IPS-18a (cell line): ENCODE results near the gene NIP7.

Experiments
- H3K27ac ChIP-seq: one replicate; pipeline ENCODE4 v1.5.1; 2013; ENCODE audit warnings: low read length
- H3K27me3 ChIP-seq: one replicate; pipeline ENCODE4 v1.6.1; 2013; ENCODE audit warnings: mild to moderate bottlenecking, low read length; ENCODE audit not compliant: control insufficient read depth, insufficient read depth
- H3K36me3 ChIP-seq: one replicate; pipeline ENCODE4 v1.6.1; 2013; ENCODE audit warnings: low read depth, low read length; ENCODE audit not compliant: control insufficient read depth
- H3K4me1 ChIP-seq: one replicate; pipeline ENCODE4 v1.6.1; 2013; ENCODE audit warnings: low read depth, low read length; ENCODE audit not compliant: control insufficient read depth
- H3K4me3 ChIP-seq: one replicate; pipeline ENCODE4 v1.5.1; 2013; ENCODE audit warnings: low read length
- H3K9ac ChIP-seq: one replicate; pipeline ENCODE4 v1.6.1; 2013; ENCODE audit warnings: mild to moderate bottlenecking, low read length, moderate library complexity
- H3K9me3 ChIP-seq: one replicate; pipeline ENCODE4 v1.6.1; 2013; ENCODE audit warnings: low read depth, low read length; ENCODE audit not compliant: control insufficient read depth

The NIP7 gene

DNA sequence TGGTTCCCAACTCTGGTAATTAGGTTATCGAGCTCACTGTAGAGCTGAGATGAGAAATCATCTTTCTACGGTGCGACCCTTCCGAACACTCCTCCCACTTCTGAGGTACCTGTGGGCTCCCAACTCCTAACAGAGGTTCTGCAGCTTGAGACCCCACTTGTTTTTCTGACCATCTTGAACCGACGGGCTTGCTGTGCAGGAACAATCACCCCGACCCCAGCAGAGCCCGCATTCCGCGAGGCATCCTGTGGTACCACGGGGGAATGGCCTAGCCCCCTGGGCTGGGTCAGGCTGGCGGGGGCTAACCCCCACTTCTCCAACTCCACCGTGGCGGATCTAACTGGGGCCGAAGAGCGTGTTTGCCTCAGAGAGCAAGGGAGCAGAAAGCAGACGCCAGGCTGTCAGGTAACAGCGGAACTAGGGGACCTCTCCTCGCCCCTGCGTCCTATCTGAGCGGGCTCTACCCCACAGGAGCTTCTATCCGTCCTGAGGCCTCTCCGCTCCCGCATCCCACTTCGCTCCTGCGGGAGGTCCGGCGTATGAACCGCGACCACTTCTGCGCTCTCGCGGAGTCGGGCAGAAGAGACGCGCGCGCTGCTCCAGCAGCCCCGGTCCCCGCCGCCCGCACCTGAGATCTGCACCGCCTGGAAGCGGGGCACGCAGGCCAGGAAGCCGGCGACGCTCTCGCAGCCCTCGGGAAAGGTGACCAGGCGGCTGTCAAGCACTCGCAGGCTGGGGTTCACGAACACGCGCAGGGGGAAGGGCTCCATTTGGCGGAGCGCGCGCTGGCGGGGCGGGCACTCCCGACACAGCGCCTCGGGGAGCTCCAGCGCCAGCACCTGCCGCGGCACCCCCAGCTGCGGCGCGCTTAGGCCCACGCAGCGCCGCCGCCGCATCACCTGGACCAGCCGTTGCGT, 9.9 kb upstream of the NIP7 start:
- H3K4me1 ChIP-seq: peaks cover 7% of the 10 kb centered on the region
- peak overlapping the region; percentile 78 for H3K4me3 ChIP-seq
- H3K9me3 ChIP-seq: no peaks in the 10 kb centered on the region
- H3K36me3 ChIP-seq: peaks cover 50% of the 10 kb centered on the region
- no peaks in the 10 kb centered on the region for H3K27me3 ChIP-seq
- peak overlapping the region; percentile 75 for H3K9ac ChIP-seq
- no peak overlapping the region for H3K27ac ChIP-seq

DNA sequence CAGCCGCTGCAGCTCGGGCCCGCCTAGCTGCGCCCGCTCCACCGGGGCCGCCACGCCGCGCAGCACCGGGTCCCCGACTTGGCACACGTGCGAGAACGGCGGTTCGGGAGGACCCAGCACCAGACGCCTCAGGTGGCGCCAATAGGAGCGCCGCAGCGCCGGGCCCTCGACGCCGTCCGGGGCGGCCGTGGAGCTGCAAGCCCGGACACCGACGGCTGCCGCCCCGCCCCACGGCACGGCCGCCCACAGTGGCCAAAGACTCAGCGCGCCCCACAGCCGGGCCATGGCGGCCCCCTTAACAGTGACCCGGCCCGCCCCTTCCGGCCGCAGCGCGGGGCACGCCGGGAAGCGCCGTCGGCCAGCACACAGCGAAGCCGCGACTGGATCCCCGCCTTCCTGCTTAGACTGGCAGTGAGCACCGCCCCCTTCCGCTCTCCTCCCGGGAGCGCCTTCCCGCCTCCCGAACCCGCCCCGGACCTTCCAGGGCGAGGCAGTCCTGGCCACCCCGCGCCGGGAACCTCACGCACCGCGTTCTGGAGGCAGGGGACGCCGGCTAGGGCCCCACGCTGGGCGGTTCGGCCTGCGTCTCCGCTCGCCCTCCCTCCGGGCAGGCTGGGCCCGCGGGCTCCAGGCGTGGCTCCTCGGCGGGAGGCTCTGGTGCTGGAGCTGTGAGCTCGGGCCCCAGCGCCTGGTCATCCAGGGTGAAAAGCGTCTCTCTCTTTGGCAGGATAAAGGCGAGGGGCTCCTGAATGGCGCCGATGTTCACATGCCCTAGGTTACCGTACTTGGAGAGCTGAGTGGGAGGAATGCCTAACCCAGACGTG, 9.1 kb upstream of the NIP7 start, which contains the start of gene PDF:
TSS of gene PDF (minus strand) at position 303 of the 824 bp plus-strand sequence. CDS start at position 285, 18 bp downstream.
- Histone ChIP-seq H3K27me3 (no peaks in the 10 kb centered on the region), H3K9ac (peak within 1 kb of the TSS; percentile 75), H3K36me3 (peaks cover 52% of the 10 kb centered on the region), H3K4me1 (peaks cover 7% of the 10 kb centered on the region), H3K4me3 (peak within 1 kb of the TSS; percentile 78), H3K9me3 (no peaks in the 10 kb centered on the region), H3K27ac (peak within 1 kb of the TSS; percentile 54)

DNA sequence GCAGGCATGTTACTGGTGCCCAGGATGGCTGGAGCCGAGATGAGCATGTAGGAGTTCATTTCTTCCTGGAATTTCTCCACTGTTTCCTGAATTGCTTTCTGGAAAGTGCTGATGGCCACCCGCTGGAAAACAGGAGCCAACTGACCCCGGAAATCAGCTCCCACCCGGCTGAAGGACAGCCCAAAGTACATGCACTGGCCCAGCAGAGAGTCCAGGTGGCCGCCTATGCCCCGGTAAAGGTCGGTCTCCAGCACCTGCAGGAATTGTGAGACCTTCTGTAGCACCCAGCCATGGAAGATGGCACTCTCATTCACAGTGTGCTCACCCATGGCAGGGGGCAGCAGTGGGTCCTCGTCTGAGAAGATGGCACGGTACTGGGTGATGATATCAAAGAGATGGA, 4.9 kb upstream of the NIP7 start:
- no peaks in the 10 kb centered on the region for H3K9me3 ChIP-seq
- H3K27me3 ChIP-seq: no peaks in the 10 kb centered on the region
- H3K36me3 ChIP-seq: peaks cover 44% of the 10 kb centered on the region
- H3K4me1 ChIP-seq: peaks cover 3% of the 10 kb centered on the region
- H3K4me3 ChIP-seq: no peak overlapping the region
- no peak overlapping the region for H3K9ac ChIP-seq
- no peak overlapping the region for H3K27ac ChIP-seq

DNA sequence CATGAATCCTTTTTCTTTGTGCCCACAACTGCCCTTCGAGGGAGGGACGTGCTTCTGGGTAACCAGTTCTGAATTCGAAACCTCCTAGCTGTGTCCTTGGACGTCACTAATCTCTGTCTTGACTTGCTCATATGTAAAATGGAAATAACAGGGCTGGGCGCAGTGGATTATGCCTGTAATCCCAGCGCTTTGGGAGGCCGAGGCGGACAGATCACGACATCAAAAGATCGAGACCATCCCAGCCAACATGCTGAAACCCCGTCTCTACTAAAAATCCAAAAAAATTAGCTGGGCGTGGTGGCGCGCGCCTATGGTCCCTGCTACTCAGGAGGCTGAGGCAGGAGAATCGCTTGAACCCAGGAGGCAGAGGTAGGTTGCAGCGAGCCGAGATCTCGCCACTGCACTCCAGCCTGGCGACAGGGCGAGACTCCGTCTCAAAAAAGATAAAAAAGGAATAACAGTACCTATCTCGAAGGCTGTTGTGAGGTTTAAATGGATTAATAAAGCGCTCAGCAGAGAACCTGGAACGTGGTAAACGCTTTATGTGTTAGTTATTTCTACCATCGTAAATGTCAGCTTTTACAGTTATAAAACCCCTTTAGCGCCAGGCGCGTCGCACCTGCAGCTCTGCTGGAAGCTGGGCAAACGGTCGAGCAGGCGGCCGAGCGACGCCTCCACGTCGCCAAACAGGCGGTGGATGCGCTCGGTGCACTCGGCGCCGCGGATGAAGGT, 849 bp upstream of the NIP7 start:
- Histone ChIP-seq H3K9me3 (no peaks in the 10 kb centered on the region), H3K9ac (peak overlapping the region; percentile 94), H3K36me3 (peaks cover 53% of the 10 kb centered on the region), H3K27ac (peak overlapping the region; percentile 66), H3K4me1 (peaks cover 3% of the 10 kb centered on the region), H3K4me3 (peak overlapping the region; percentile 99), H3K27me3 (no peaks in the 10 kb centered on the region)

DNA sequence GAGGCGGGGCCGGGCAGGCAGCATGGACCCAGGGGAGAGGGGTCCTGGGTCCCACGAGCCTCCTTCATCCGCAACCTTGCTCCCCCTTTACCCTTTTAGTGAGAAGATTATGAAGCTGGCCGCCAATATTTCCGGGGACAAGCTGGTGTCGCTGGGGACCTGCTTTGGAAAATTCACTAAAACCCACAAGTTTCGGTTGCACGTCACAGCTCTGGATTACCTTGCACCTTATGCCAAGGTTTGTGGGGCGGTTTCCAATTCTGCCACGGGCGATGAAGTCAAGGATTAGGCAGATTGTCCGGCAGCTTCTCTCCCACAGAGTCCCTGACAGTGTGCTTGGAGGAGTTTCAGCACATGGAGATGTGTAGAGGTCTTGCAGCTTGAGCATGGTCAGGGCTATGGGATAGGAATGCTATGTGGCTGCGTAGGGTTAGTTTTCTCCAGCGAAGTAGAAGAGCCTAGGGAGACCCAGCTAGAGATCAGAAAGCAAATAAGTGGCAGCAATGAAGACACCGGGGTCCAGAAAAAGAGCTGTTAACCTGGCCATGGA, 598 bp downstream of the NIP7 start:
- Histone ChIP-seq H3K4me1 (peaks cover 3% of the 10 kb centered on the region), H3K9me3 (no peaks in the 10 kb centered on the region), H3K36me3 (peaks cover 46% of the 10 kb centered on the region), H3K27ac (peak overlapping the region; percentile 58), H3K4me3 (peak overlapping the region; percentile 99), H3K9ac (peak overlapping the region; percentile 94), H3K27me3 (no peaks in the 10 kb centered on the region)

DNA sequence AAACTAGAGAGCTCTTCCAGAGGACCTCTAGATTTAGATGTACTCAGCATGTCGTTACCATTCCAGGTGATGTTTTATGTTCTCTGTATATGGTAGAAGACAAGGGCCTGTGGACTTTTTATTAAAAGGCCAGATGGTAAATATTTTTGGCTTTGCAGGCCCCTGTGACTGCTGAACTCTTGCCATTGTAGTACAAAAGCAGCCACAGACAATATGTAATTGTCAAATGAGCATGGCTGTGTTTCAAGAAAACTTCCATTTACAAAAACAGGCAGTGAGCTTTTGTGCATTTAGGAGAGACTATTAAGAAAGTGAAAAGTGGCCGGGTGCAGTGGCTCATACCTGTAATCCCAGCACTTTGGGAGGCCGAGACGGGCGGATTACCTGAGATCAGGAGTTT, 4.6 kb downstream of the NIP7 start:
- Histone ChIP-seq H3K9ac (no peak overlapping the region), H3K27ac (no peak overlapping the region), H3K4me1 (no peaks in the 10 kb centered on the region), H3K4me3 (no peak overlapping the region), H3K9me3 (no peaks in the 10 kb centered on the region), H3K36me3 (peaks cover 36% of the 10 kb centered on the region), H3K27me3 (no peaks in the 10 kb centered on the region)

DNA sequence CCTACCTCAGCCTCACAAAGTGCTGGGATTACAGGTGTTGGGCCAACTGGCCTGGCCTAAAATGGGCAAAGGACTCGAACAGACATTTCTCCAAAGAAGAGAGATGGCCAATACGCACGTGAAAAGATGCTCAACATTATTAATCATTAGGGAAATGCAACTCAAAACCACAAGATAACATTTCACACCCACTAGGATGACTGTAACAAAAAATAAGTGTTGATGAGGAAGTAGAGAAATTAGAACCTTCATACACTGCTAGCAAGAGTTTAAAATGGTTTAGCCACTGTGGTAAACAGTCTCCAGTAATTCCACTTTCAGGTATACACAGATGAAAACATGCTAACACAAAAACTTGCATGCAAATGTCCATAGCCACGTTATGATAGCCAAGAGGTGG, 6.4 kb downstream of the NIP7 start:
- no peak overlapping the region for H3K4me3 ChIP-seq
- H3K9me3 ChIP-seq: no peaks in the 10 kb centered on the region
- no peaks in the 10 kb centered on the region for H3K27me3 ChIP-seq
- H3K27ac ChIP-seq: no peak overlapping the region
- H3K36me3 ChIP-seq: peaks cover 35% of the 10 kb centered on the region
- no peaks in the 10 kb centered on the region for H3K4me1 ChIP-seq
- no peak overlapping the region for H3K9ac ChIP-seq

DNA sequence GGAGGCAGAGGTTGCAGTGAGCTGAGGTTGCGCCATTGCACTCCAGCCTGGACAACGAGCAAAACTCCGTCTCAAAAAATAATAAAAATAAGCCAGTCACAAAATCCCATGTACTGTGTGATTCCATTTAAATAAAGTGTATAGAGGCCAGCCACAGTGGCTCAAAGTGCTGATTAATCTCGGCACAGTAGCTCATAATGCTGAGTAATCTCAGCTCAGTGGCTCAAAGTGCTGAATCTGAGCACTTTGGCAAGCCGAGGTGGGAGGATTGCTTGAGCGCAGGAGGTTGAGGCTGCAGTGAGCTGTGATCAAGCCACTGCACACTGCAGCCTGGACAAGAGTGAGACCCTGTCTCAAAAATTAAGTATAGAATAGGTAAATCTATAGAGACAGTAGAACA, 7.1 kb downstream of the NIP7 start:
- Histone ChIP-seq H3K4me3 (no peak overlapping the region), H3K9ac (no peak overlapping the region), H3K4me1 (no peaks in the 10 kb centered on the region), H3K9me3 (no peaks in the 10 kb centered on the region), H3K27me3 (no peaks in the 10 kb centered on the region), H3K27ac (no peak overlapping the region), H3K36me3 (peaks cover 27% of the 10 kb centered on the region)

DNA sequence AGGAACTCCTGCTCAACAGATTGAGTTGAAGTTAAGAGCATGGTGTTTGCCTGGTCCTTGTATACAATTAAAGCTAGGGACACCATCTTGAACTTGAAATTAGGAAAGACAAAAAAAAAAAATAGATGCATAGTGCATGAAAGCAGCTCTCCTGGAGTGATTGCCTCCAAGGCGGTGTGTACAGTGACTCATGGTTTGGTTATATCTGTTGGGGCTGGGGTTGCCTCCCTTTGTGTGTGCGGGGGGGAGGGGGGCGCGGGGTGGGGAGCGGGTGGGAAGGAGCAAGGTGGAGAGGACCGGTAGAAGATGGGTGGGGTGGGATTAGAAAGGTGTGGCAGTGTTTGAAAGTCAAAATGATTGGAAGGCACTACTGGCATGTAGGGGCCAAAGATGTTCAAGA, 8.7 kb downstream of the NIP7 start:
- Histone ChIP-seq H3K27ac (no peak overlapping the region), H3K36me3 (peaks cover 16% of the 10 kb centered on the region), H3K4me3 (no peak overlapping the region), H3K4me1 (no peaks in the 10 kb centered on the region), H3K9me3 (no peaks in the 10 kb centered on the region), H3K27me3 (no peaks in the 10 kb centered on the region), H3K9ac (no peak overlapping the region)

DNA sequence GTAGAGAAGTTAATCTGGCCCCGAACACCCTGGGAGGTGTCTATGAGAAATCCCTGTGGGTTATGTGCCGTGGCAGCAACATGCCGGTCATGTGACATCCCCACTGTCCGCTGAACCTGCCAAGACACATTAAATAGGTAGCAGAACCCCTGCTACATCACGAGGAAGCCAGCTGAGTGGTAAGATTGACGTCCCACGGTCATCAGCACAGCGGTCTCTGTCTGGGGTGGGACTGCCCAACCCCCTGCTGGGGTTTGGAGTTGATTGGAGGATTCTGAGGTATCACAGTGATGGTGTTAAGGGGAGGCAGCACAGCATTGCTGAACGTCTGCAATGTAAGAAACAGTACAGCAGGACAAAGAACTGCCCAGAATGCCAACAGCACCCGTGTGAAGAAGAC, 10.0 kb downstream of the NIP7 start:
- Histone ChIP-seq H3K27ac (no peak overlapping the region), H3K9me3 (no peaks in the 10 kb centered on the region), H3K4me1 (no peaks in the 10 kb centered on the region), H3K9ac (no peak overlapping the region), H3K27me3 (no peaks in the 10 kb centered on the region), H3K4me3 (no peak overlapping the region), H3K36me3 (peaks cover 4% of the 10 kb centered on the region)
